Endothelial cell of umbilical vein (primary cell): Measurements from ENCODE around the gene LATS1. TPM values are rescaled to one million over a fixed set of nuclear protein-coding genes. Genes with fewer than 3 reads are reported as not detected.

Experiments
- BruUV-seq: library from RNA; stranded (reverse); fragments of 400-500 nt; replicated peaks from 2 replicates; lab custom pipeline; 2021; lab: Mats Ljungman, UMichigan
- CTCF ChIA-PET: fragments of 300-600, 350-600 bp; sonication (Branson Sonifier 250); formaldehyde crosslinking; loops from one replicate; lab custom pipeline; 2021; ENCODE audit warnings: antibody characterized with exemption, inconsistent platforms; lab: Charles Lee
- POLR2A ChIA-PET: fragments of 300-600, 350-600 bp; sonication (Branson Sonifier 250); formaldehyde crosslinking; loops from one replicate; lab custom pipeline; 2021; ENCODE audit warnings: antibody characterized with exemption, inconsistent platforms; lab: Charles Lee
- DNase-seq: peaks from one replicate; pipeline ENCODE4 v3.0.0-alpha.2; 2011; ENCODE audit warnings: low read depth, low spot score
- FAIRE-seq: peaks from 2 replicates; lab custom pipeline; 2011; peaks lifted over from hg19 to GRCh38; lab: Jason Lieb, UNC
- H2AFZ ChIP-seq: 2 replicates; pipeline ENCODE4 v1.6.0; 2012; ENCODE audit warnings: low read depth, low read length, control low read depth, inconsistent platforms
- H3K27ac ChIP-seq: 2 replicates; pipeline ENCODE4 v1.5.1; 2011; ENCODE audit warnings: low read depth, mild to moderate bottlenecking, control low read depth, low read length, moderate library complexity; ENCODE audit not compliant: insufficient read depth
- H3K27me3 ChIP-seq, 2 experiments: 2 replicates each; pipeline versions ENCODE4 v1.6.0 to v1.6.1; 2011; ENCODE audit warnings: low read length in 2 of 2, mixed read lengths in 1 of 2; ENCODE audit not compliant: control insufficient read depth in 2 of 2, insufficient read depth in 2 of 2
- H3K36me3 ChIP-seq, 2 experiments: 2 replicates in 1 of 2; 3 replicates in 1 of 2; pipeline ENCODE4 v1.5.1; 2011; ENCODE audit warnings: low read length in 2 of 2, mild to moderate bottlenecking in 1 of 2, moderate library complexity in 1 of 2; ENCODE audit not compliant: control insufficient read depth in 2 of 2, insufficient read depth in 2 of 2; ENCODE audit errors: extremely low read depth in 1 of 2
- H3K4me1 ChIP-seq: 3 replicates; pipeline ENCODE4 v1.5.1; 2011; ENCODE audit warnings: mild to moderate bottlenecking, low read length; ENCODE audit not compliant: control insufficient read depth, insufficient read depth; ENCODE audit errors: extremely low read depth
- H3K4me2 ChIP-seq: 2 replicates; pipeline ENCODE4 v1.6.1; 2011; ENCODE audit warnings: low read length, control low read depth, mixed read lengths; ENCODE audit not compliant: insufficient read depth
- H3K4me3 ChIP-seq, 3 experiments: fragments of 200-600 bp in 1 of 3; sonication (generic), shearing (Covaris generic) in 1 of 3; replicated peaks in 1 of 3; 2 replicates each; pipeline ENCODE4 v1.5.1; 2011 to 2016; ENCODE audit warnings: control low read depth in 3 of 3, low read length in 3 of 3, mild to moderate bottlenecking in 2 of 3, inconsistent platforms in 1 of 3, low read depth in 1 of 3, moderate library complexity in 1 of 3; ENCODE audit not compliant: insufficient read depth in 1 of 3
- H3K79me2 ChIP-seq: 2 replicates; pipeline ENCODE4 v1.6.0; 2012; ENCODE audit warnings: low read length, inconsistent platforms; ENCODE audit not compliant: control insufficient read depth, insufficient read depth
- H3K9ac ChIP-seq: replicated peaks from 2 replicates; pipeline ENCODE3; 2011; ENCODE audit warnings: low read length, control low read depth; ENCODE audit not compliant: insufficient read depth; ENCODE audit errors: extremely low read depth
- H3K9me1 ChIP-seq: replicated peaks from 3 replicates; pipeline ENCODE4 v1.6.0; 2011; ENCODE audit warnings: mild to moderate bottlenecking, low read length; ENCODE audit not compliant: control insufficient read depth, insufficient read depth; ENCODE audit errors: extremely low read depth
- H3K9me3 ChIP-seq: replicated peaks from 2 replicates; pipeline ENCODE4 v1.5.1; 2012; ENCODE audit warnings: low read length, inconsistent platforms; ENCODE audit not compliant: control insufficient read depth, insufficient read depth
- H4K20me1 ChIP-seq: replicated peaks from 2 replicates; pipeline ENCODE3; 2011; ENCODE audit warnings: mild to moderate bottlenecking, low read length; ENCODE audit not compliant: control insufficient read depth, insufficient read depth; ENCODE audit errors: extremely low read depth
- EZH2 ChIP-seq: IDR thresholded peaks from 2 replicates; pipeline ENCODE4 v1.6.1; 2012; ENCODE audit warnings: borderline replicate concordance, low read depth, mild to moderate bottlenecking, moderate library complexity, low read length, inconsistent platforms; ENCODE audit not compliant: severe bottlenecking
- FOS ChIP-seq: IDR thresholded peaks from 2 replicates; pipeline ENCODE4 v1.6.1; 2011; ENCODE audit warnings: mild to moderate bottlenecking, low read length, moderate library complexity, borderline replicate concordance; ENCODE audit not compliant: insufficient read depth
- GATA2 ChIP-seq: IDR thresholded peaks from 2 replicates; pipeline ENCODE4 v1.7.0; 2011; ENCODE audit warnings: low read depth, mild to moderate bottlenecking, moderate library complexity, mixed read lengths, low read length; ENCODE audit not compliant: insufficient read length, insufficient read depth
- JUN ChIP-seq: IDR thresholded peaks from 2 replicates; pipeline ENCODE4 v1.6.1; 2011; ENCODE audit warnings: borderline replicate concordance, low read depth; ENCODE audit not compliant: insufficient read length, insufficient read depth
- MYC ChIP-seq: IDR thresholded peaks from one replicate; pipeline ENCODE4 v1.6.1; 2011; ENCODE audit warnings: mild to moderate bottlenecking, low read depth, low read length
- POLR2A ChIP-seq: IDR thresholded peaks from 2 replicates; pipeline ENCODE4 v1.6.1; 2012; ENCODE audit warnings: low read depth, mild to moderate bottlenecking, control low read depth, low read length
- POLR2AphosphoS5 ChIP-seq: IDR thresholded peaks from 2 replicates; pipeline ENCODE4 v1.6.1; 2012; ENCODE audit warnings: low read depth, mild to moderate bottlenecking, control low read depth, low read length, moderate library complexity; ENCODE audit not compliant: insufficient read depth
- dilution Hi-C: fragments of 300-500 bp; cut with MboI; formaldehyde crosslinking; loops from one replicate; pipeline ENCODE4 v1.15.0; 2019; ENCODE audit warnings: low sequenced_read_pairs; ENCODE audit not compliant: extremely low pct_ligation_motif_present
- intact Hi-C: fragments of 100-400 bp; cut with micrococcal nuclease; formaldehyde crosslinking; loops from one replicate; pipeline ENCODE4 v1.10.0; 2022
- polyA plus RNA-seq, 4 experiments: library from polyadenylated mRNA; depleted of rRNA in 3 of 4; stranded (reverse) in 3 of 4; unstranded in 1 of 4; fragments of >200 nt; gene quantifications; 2 replicates each; pipeline versions ENCODE4 v1.2.1 to v1.2.3, GENCODE V29; 2011 to 2012; ENCODE audit warnings: missing spikeins in 1 of 4
- total RNA-seq: library from RNA; stranded (reverse); gene quantifications from 2 replicates; pipeline ENCODE4 v1.2.3, GENCODE V29; 2021
- TF ChIP-seq, protein P1 (sequence below): IDR thresholded peaks from 2 replicates; pipeline ENCODE4 v1.6.1; 2011; ENCODE audit not compliant: insufficient read depth, insufficient read length
- TF ChIP-seq, protein P2 (sequence below), 2 donors: IDR thresholded peaks; 1 replicate in 1 of 2; 2 replicates in 1 of 2; pipeline ENCODE4 v1.5.1; 2011; ENCODE audit warnings: low read length in 2 of 2, mild to moderate bottlenecking in 2 of 2, moderate library complexity in 2 of 2, control low read depth in 1 of 2, inconsistent platforms in 1 of 2, low read depth in 1 of 2; ENCODE audit not compliant: insufficient read depth in 1 of 2; ENCODE audit errors: extremely low read depth in 1 of 2

Gene LATS1
- total and polyA plus RNA-seq, 2 donors (not counting 3 experiments of a cell fraction or from before 2014, with no cell fraction given) = 8.4 to 27.6 TPM

DNA sequence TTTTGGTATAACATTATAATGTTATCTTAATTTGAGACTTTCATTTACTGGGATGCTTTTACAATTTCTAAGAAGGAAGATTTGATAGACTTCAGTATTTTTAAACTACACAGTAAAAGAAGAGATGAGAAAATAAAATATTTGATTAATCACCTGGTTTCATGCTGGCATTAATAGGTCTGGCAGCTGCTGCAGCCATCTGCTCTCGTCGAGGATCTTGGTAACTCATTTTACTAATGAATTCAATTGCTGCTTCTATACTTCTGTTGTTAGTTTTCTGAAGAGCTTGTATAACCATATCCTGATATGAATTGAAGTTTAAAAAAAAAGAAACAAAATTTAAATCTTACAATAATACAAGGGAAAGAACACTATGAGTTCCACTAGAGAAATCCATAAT is 23.0 kb downstream of the LATS1 start:
- Histone ChIP-seq H3K9me1 (no peaks in the 10 kb centered on the region), H3K4me3 (no peak overlapping the region), H3K27ac (no peak overlapping the region), H3K9me3 (no peaks in the 10 kb centered on the region), H2AFZ (no peak overlapping the region), H3K4me1 (no peaks in the 10 kb centered on the region), H4K20me1 (peaks cover 2% of the 10 kb centered on the region), H3K79me2 (peaks cover 68% of the 10 kb centered on the region), H3K4me2 (no peak overlapping the region), H3K27me3 (no peaks in the 10 kb centered on the region), H3K36me3 (peaks cover 4 to 7% of the 10 kb centered on the region in 2 experiments), H3K9ac (no peak overlapping the region)
- POLR2A ChIA-PET = no interaction called here
- intact Hi-C loops (no loop called here), dilution Hi-C loops (no loop called here)
- TF ChIP-seq POLR2A (no peak), FOS (no peak), MYC (no peak), POLR2AphosphoS5 (no peak), JUN (no peak), GATA2 (no peak), EZH2 (no peak)
- TF ChIP-seq, protein P1, sequence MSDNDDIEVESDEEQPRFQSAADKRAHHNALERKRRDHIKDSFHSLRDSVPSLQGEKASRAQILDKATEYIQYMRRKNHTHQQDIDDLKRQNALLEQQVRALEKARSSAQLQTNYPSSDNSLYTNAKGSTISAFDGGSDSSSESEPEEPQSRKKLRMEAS = no peak
- TF ChIP-seq, protein P2, sequence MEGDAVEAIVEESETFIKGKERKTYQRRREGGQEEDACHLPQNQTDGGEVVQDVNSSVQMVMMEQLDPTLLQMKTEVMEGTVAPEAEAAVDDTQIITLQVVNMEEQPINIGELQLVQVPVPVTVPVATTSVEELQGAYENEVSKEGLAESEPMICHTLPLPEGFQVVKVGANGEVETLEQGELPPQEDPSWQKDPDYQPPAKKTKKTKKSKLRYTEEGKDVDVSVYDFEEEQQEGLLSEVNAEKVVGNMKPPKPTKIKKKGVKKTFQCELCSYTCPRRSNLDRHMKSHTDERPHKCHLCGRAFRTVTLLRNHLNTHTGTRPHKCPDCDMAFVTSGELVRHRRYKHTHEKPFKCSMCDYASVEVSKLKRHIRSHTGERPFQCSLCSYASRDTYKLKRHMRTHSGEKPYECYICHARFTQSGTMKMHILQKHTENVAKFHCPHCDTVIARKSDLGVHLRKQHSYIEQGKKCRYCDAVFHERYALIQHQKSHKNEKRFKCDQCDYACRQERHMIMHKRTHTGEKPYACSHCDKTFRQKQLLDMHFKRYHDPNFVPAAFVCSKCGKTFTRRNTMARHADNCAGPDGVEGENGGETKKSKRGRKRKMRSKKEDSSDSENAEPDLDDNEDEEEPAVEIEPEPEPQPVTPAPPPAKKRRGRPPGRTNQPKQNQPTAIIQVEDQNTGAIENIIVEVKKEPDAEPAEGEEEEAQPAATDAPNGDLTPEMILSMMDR (IDR thresholded peaks at IDR 0.05; ENCODE audit: extremely low read depth in 1 of 2, insufficient read depth in 1 of 2, low read depth in 1 of 2, low read length in 2 of 2) = no peak
- DNase-seq (no peak), FAIRE-seq (no peak)
- BruUV-seq = no TSS peak
- CTCF ChIA-PET = no interaction called here
